HEK293T (cell line): ENCODE data around the gene ACHE.
"Not testable (repeated sequence)": the region's sequence is repeated elsewhere in the genome, so short reads cannot be mapped to it uniquely, and the experiment has no call there.

Experiments
- CTCF ChIA-PET: fragments of 350-600 bp; formaldehyde crosslinking; extraction: SDS; loops from one replicate; lab custom pipeline; 2021; ENCODE audit warnings: antibody characterized with exemption, inconsistent platforms; lab: Yijun Ruan, JAX
- POLR2A ChIA-PET: fragments of 350-600 bp; formaldehyde crosslinking; extraction: SDS; loops from one replicate; lab custom pipeline; 2020; ENCODE audit warnings: antibody characterized with exemption, inconsistent platforms; lab: Yijun Ruan, JAX
- DNase-seq: peaks from one replicate; pipeline ENCODE4 v3.0.0; 2012; ENCODE audit warnings: mixed read lengths; ENCODE audit errors: extremely low spot score
- ARNT ChIP-seq: fragments of 450-650 bp; IDR thresholded peaks from 2 replicates; pipeline ENCODE4 v1.6.1; 2017; ENCODE audit warnings: mild to moderate bottlenecking
- BHLHE40 ChIP-seq: fragments of 450-650 bp; IDR thresholded peaks from 2 replicates; pipeline ENCODE4 v1.6.1; 2016; ENCODE audit warnings: mild to moderate bottlenecking, moderate library complexity, borderline replicate concordance
- CTBP1 ChIP-seq: fragments of 450-650 bp; IDR thresholded peaks from 2 replicates; pipeline ENCODE4 v1.6.1; 2016; ENCODE audit warnings: borderline replicate concordance
- ELF4 ChIP-seq: fragments of 450-650 bp; IDR thresholded peaks from 2 replicates; pipeline ENCODE4 v1.6.1; 2017; ENCODE audit warnings: antibody characterized with exemption
- FOXA1 ChIP-seq: fragments of 450-650 bp; IDR thresholded peaks from 2 replicates; pipeline ENCODE4 v1.6.1; 2016; ENCODE audit warnings: mild to moderate bottlenecking
- FOXK2 ChIP-seq: fragments of 450-650 bp; IDR thresholded peaks from 2 replicates; pipeline ENCODE4 v1.6.1; 2016; ENCODE audit warnings: mild to moderate bottlenecking
- FOXM1 ChIP-seq: fragments of 450-650 bp; IDR thresholded peaks from 2 replicates; pipeline ENCODE4 v1.6.1; 2017; ENCODE audit warnings: mild to moderate bottlenecking, borderline replicate concordance
- HDGF ChIP-seq: fragments of 450-650 bp; IDR thresholded peaks from 2 replicates; pipeline ENCODE4 v1.6.1; 2017; ENCODE audit warnings: antibody characterized with exemption, borderline replicate concordance
- L3MBTL2 ChIP-seq: fragments of 450-650 bp; conservative IDR thresholded peaks from 2 replicates; pipeline ENCODE4 v1.6.1; 2016; ENCODE audit warnings: mild to moderate bottlenecking
- LEF1 ChIP-seq: fragments of 450-650 bp; IDR thresholded peaks from 2 replicates; pipeline ENCODE4 v1.6.1; 2017; ENCODE audit warnings: mild to moderate bottlenecking, borderline replicate concordance
- NFRKB ChIP-seq: fragments of 450-650 bp; IDR thresholded peaks from 2 replicates; pipeline ENCODE4 v1.6.1; 2016; ENCODE audit warnings: mild to moderate bottlenecking, moderate library complexity
- SP1 ChIP-seq: fragments of 450-650 bp; IDR thresholded peaks from 2 replicates; pipeline ENCODE4 v1.6.1; 2017
- SUZ12 ChIP-seq: fragments of 450-650 bp; IDR thresholded peaks from 2 replicates; pipeline ENCODE4 v1.6.1; 2016; ENCODE audit warnings: mild to moderate bottlenecking
- TARDBP ChIP-seq: fragments of 450-650 bp; IDR thresholded peaks from 2 replicates; pipeline ENCODE4 v1.6.1; 2016
- ZNF384 ChIP-seq: fragments of 450-650 bp; IDR thresholded peaks from 2 replicates; pipeline ENCODE4 v1.6.1; 2016
- TF ChIP-seq, protein P1 (sequence below): fragments of 450-650 bp; IDR thresholded peaks from 2 replicates; pipeline ENCODE4 v1.6.1; 2016

The ACHE gene

DNA sequence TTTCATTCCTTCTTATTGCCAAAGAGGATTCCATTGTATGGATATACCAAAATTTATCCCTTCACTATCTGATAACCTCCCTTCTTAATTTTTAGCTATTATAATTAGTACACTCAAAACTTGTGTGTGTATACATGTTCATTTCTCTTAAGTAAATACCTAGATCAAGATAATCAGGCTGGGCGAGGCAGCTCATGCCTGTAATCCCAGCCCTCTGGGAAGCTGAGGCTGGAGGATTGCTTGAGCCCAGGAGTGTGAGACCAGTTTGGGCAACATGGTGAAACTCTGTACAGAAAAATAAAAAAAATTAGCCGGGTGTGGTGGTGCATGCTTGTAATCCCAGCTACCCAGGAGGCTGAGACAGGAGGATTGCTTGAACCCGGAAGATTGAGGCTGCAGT, 15.8 kb upstream of the ACHE start:
- ChIA-PET POLR2A (no interaction called here), CTCF (no interaction called here)
- no peak for DNase-seq
- TF ChIP-seq LEF1, result no peak
- no peak for TF ChIP-seq ELF4
- no peak for TF ChIP-seq ZNF384
- TF ChIP-seq FOXA1, result no peak
- TF ChIP-seq TARDBP, result no peak
- no peak for TF ChIP-seq FOXM1
- TF ChIP-seq FOXK2, result no peak
- TF ChIP-seq, protein P1, sequence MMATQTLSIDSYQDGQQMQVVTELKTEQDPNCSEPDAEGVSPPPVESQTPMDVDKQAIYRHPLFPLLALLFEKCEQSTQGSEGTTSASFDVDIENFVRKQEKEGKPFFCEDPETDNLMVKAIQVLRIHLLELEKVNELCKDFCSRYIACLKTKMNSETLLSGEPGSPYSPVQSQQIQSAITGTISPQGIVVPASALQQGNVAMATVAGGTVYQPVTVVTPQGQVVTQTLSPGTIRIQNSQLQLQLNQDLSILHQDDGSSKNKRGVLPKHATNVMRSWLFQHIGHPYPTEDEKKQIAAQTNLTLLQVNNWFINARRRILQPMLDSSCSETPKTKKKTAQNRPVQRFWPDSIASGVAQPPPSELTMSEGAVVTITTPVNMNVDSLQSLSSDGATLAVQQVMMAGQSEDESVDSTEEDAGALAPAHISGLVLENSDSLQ, result no peak
- TF ChIP-seq SP1, result no peak
- TF ChIP-seq CTBP1, result no peak
- TF ChIP-seq BHLHE40, result no peak
- TF ChIP-seq NFRKB, result no peak
- no peak for TF ChIP-seq L3MBTL2
- no peak for TF ChIP-seq ARNT
- no peak for TF ChIP-seq SUZ12
- no peak for TF ChIP-seq HDGF

DNA sequence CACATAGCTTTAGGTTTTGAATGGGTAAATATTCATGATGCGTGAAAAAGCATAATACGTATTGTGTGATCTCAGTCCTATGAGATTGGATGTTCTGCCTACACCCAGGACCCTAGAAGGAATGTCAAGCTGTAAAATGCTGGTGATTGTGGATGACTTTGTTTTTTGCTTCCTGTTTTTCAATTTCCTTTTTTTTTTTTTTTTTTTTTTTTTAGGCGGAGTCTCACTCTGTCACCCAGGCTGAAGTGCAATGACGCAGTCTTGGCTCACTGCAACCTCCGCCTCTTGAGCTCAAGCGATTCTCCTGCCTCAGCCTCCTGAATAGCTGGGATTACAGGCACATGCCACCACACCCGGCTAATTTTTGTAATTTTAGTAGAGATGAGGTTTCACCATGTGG, 14.8 kb upstream of the ACHE start:
- DNase-seq, CTCF ChIA-PET, POLR2A ChIA-PET: not testable (repeated sequence)

DNA sequence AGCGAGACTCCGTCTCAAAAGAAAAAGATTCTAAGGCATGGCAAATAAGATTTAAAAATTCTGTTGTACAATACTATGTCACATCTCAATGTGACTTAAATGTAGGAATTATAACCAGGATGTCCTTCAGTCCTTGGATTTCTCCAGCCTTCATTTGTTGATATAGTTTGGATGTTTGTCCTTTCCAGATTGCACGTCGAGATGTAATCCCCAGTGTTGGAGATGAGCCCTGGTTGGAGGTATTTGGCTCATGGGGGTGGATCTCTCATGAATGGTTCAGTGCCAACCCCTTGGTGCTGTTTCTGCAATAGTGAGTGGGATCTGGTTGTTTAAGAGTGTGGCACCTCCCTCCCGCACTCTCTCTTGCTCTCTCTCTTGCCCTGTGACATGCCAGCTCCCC, 12.8 kb upstream of the ACHE start:
- ChIA-PET POLR2A (no interaction called here), CTCF (no interaction called here)
- no peak for DNase-seq
- TF ChIP-seq TARDBP (no peak), LEF1 (no peak), BHLHE40 (no peak), SP1 (no peak)
- TF ChIP-seq, protein P1, result no peak

DNA sequence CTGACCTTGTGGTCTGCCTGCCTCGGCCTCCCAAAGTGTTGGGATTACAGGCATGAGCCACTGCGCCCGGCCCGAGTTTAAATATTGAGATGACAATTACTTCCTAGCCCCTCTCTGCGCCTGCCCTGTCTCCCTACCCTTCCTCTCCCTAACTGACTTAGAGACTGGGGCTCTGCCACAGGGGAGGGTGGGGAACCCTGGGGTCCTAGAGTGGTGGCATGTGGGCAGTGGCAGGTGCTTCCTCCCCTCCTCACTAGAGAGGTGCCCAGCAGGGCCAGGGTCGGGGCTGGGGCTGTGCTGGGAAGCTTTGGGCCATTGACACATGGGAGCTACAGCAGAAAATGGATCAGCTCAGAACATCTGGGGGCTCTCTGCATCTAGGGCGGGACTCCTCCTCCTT, 7.0 kb upstream of the ACHE start:
- ChIA-PET POLR2A (no interaction called here), CTCF (interaction anchor here (0.6 kb wide), 2 partner anchors 15 to 155 kb away, joined by 3 to 4 read pairs; no protein-coding TSS in a partner anchor)
- no peak for TF ChIP-seq ZNF384
- TF ChIP-seq CTBP1, result no peak
- TF ChIP-seq SP1, result no peak
- TF ChIP-seq NFRKB, result no peak
- TF ChIP-seq SUZ12, result no peak
- TF ChIP-seq LEF1, result no peak
- no peak for TF ChIP-seq TARDBP
- TF ChIP-seq HDGF, result no peak
- TF ChIP-seq FOXM1, result no peak
- TF ChIP-seq ELF4, result no peak
- no peak for TF ChIP-seq ARNT
- no peak for TF ChIP-seq FOXA1
- no peak for TF ChIP-seq BHLHE40
- TF ChIP-seq, protein P1, result no peak
- TF ChIP-seq L3MBTL2, result no peak
- no peak for TF ChIP-seq FOXK2
- DNase-seq, result no peak

DNA sequence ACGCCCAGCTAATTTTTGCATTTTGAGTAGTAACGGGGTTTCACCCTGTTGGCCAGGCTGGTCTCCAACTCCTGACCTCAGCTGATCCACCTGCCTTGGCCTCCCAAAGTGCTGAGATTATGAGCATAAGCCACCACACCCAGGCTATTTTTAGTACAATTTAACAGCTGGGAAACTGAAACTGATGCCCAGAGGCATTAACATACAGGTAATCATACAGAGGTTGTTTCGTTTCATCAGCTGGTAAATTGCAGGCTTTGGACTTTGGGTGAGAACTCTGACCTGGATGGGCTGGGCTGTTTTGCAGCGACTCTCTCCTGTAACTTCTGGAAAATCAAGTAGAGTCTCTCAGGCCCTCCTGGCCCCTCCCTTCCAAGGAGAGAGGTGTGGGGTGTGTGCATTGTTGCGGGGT, 6.2 kb upstream of the ACHE start:
- CTCF ChIA-PET, result no interaction called here
- TF ChIP-seq HDGF (no peak), LEF1 (no peak), FOXK2 (no peak), TARDBP (no peak), ZNF384 (no peak), ELF4 (no peak), SP1 (no peak), ARNT (no peak), FOXA1 (no peak), SUZ12 (no peak), FOXM1 (no peak), L3MBTL2 (no peak), BHLHE40 (no peak), NFRKB (no peak), CTBP1 (no peak)
- TF ChIP-seq, protein P1, result no peak
- DNase-seq, result no peak
- POLR2A ChIA-PET, result interaction anchor here (1.2 kb wide), 1 partner anchor 12 kb away, joined by 3 read pairs; the partner anchor contains the start of gene UFSP1

DNA sequence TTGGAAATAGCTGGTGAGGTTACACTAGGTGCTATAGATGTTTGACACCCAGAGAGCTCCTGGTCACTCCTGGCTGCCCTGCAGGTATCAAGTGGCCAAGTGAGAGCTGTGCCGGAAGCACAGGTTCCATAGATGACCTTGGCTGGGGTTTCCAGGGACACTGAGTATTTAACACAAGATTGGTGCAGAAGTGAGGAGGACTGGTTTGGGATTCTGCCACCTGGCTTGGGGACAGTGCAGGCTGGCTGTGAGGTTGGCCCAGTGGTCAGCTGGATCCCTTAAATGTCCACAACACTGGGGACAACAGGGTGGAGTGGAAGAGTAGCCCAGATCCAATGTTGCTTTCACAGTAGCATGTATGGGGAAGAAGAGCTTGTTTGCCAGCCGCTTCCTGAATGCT, 5.3 kb upstream of the ACHE start:
- DNase-seq, result no peak
- ChIA-PET CTCF (interaction anchor here (0.6 kb wide), 1 partner anchor 46 kb away, joined by 3 read pairs; no protein-coding TSS in a partner anchor), POLR2A (no interaction called here)
- TF ChIP-seq L3MBTL2, result no peak
- TF ChIP-seq FOXA1, result no peak
- TF ChIP-seq SUZ12, result no peak
- no peak for TF ChIP-seq NFRKB
- no peak for TF ChIP-seq ELF4
- no peak for TF ChIP-seq BHLHE40
- TF ChIP-seq, protein P1, result no peak
- no peak for TF ChIP-seq SP1
- TF ChIP-seq ARNT, result no peak
- no peak for TF ChIP-seq FOXK2
- no peak for TF ChIP-seq LEF1
- TF ChIP-seq FOXM1, result no peak
- TF ChIP-seq HDGF, result no peak
- TF ChIP-seq TARDBP, result no peak
